Vagina (tissue), 2 donors: ENCODE data around the gene KCNJ10.

Experiments
- CTCF ChIP-seq, 3 experiments: fragments of 450-650 bp in 2 of 3; fragments of 200-600 bp in 1 of 3; sonication (generic) in 1 of 3; IDR thresholded peaks; one replicate each; pipeline ENCODE4 v1.5.1; 2017 to 2019; ENCODE audit warnings: antibody characterized with exemption in 3 of 3, mild to moderate bottlenecking in 2 of 3, moderate library complexity in 2 of 3
- POLR2A ChIP-seq, 2 donors: fragments of 450-650 bp; IDR thresholded peaks; one replicate each; pipeline ENCODE4 v1.6.1; 2017; ENCODE audit warnings: antibody characterized with exemption in 2 of 2, mild to moderate bottlenecking in 2 of 2, moderate library complexity in 2 of 2
- POLR2AphosphoS5 ChIP-seq, 2 donors: sonication (generic); formaldehyde crosslinking; IDR thresholded peaks; one replicate each; pipeline ENCODE4 v1.9.0; 2017; ENCODE audit warnings: antibody characterized with exemption in 2 of 2, mild to moderate bottlenecking in 2 of 2, low read depth in 1 of 2; ENCODE audit not compliant: insufficient read depth in 1 of 2

- TF ChIP-seq CTCF (IDR thresholded peaks at IDR 0.05) = no peak
- TF ChIP-seq POLR2A (IDR thresholded peaks at IDR 0.05) = peak in 1 of 2 donors; percentile 16
- TF ChIP-seq POLR2AphosphoS5 (IDR thresholded peaks at IDR 0.05; ENCODE audit: insufficient read depth in 1 of 2, low read depth in 1 of 2) = peak; percentile 83 to 96
Observed at GRCh38 chr1:160031365-160032164, 38.4 kb downstream of the KCNJ10 start, which contains the start of gene PIGM.
